K562 (cell line): ENCODE data around the gene SPRR1A. TPM values are rescaled to one million over a fixed set of nuclear protein-coding genes. Genes with fewer than 3 reads are reported as not detected.

ENCODE experiments used
- ATAC-seq: fragments of 200-7000 bp; cut with Tn5 transposase; 3 replicates; pipeline ENCODE4 v1.9.1; 2020; ENCODE audit warnings: moderate library complexity
- BruUV-seq: library from RNA; stranded (reverse); fragments of 400-500 nt; replicated peaks from 2 replicates; lab custom pipeline; 2021; lab: Mats Ljungman, UMichigan
- CTCF ChIA-PET: fragments of 300-600 bp; formaldehyde crosslinking; extraction: SDS; loops from one replicate; lab custom pipeline; 2021; ENCODE audit warnings: low intra/inter-chr PET ratio; lab: Yijun Ruan, JAX
- POLR2A ChIA-PET: fragments of 300-600, 350-650 bp; sonication (Branson Sonifier 250); formaldehyde crosslinking; extraction: SDS; loops from one replicate; lab custom pipeline; 2021; ENCODE audit warnings: antibody characterized with exemption, inconsistent platforms; lab: Yijun Ruan, JAX
- DNase-seq, 4 experiments: peaks; one replicate each; pipeline versions ENCODE4 v3.0.0 to v3.0.0-alpha.2; 2011 to 2018; ENCODE audit warnings: low spot score in 3 of 4, mixed read lengths in 3 of 4; ENCODE audit errors: extremely low read depth in 1 of 4
- FAIRE-seq: peaks from 2 replicates; lab custom pipeline; 2011; peaks lifted over from hg19 to GRCh38; lab: Jason Lieb, UNC
- H2AFZ ChIP-seq: 2 replicates; pipeline ENCODE4 v1.6.0; 2011; ENCODE audit warnings: low read depth, low read length, control low read depth, inconsistent platforms
- H3K27ac ChIP-seq: fragments of 200-600 bp; 3 replicates; pipeline ENCODE4 v1.8.0; 2011; ENCODE audit warnings: low read depth, mild to moderate bottlenecking, control low read depth, inconsistent platforms, low read length, moderate library complexity, mixed read lengths; ENCODE audit errors: extremely low read depth
- H3K27me3 ChIP-seq, 2 experiments: fragments of 300-600 bp in 1 of 2; 2 replicates in 1 of 2; 3 replicates in 1 of 2; pipeline versions ENCODE4 v1.6.0 to v1.8.0; 2011; ENCODE audit warnings: inconsistent platforms in 2 of 2, low read length in 2 of 2, mild to moderate bottlenecking in 1 of 2, mixed read lengths in 1 of 2, moderate library complexity in 1 of 2; ENCODE audit not compliant: control insufficient read depth in 2 of 2, insufficient read depth in 2 of 2
- H3K36me3 ChIP-seq: fragments of 300-600 bp; 3 replicates; pipeline ENCODE4 v1.8.0; 2011; ENCODE audit warnings: mild to moderate bottlenecking, low read length, inconsistent platforms; ENCODE audit not compliant: control insufficient read depth, insufficient read depth
- H3K4me1 ChIP-seq, 2 experiments: fragments of 200-600 bp in 1 of 2; replicated peaks in 1 of 2; 2 replicates in 1 of 2; 3 replicates in 1 of 2; pipeline versions ENCODE4 v1.5.1 to v1.8.0; 2011; ENCODE audit warnings: inconsistent platforms in 2 of 2, low read length in 2 of 2, mild to moderate bottlenecking in 1 of 2, mixed read lengths in 1 of 2, moderate library complexity in 1 of 2; ENCODE audit not compliant: control insufficient read depth in 2 of 2, insufficient read depth in 2 of 2
- H3K4me2 ChIP-seq: 2 replicates; pipeline ENCODE4 v1.6.1; 2011; ENCODE audit warnings: low read length, control low read depth, inconsistent platforms, mixed read lengths; ENCODE audit not compliant: insufficient read depth
- H3K4me3 ChIP-seq: fragments of 200-600 bp; sonication (generic), shearing (Covaris generic); 2 replicates; pipeline ENCODE4 v1.5.1; 2016; ENCODE audit warnings: control low read depth, inconsistent platforms
- H3K79me2 ChIP-seq: fragments of 200-600 bp; 3 replicates; pipeline ENCODE4 v1.8.0; 2011; ENCODE audit warnings: low read length, inconsistent platforms; ENCODE audit not compliant: control insufficient read depth, insufficient read depth
- H3K9ac ChIP-seq, 2 experiments: 2 replicates each; pipeline versions ENCODE4 v1.6.0 to v1.6.1; 2011; ENCODE audit warnings: low read depth in 2 of 2, low read length in 2 of 2, control low read depth in 1 of 2, inconsistent platforms in 1 of 2, mild to moderate bottlenecking in 1 of 2, mixed read lengths in 1 of 2; ENCODE audit not compliant: insufficient read depth in 1 of 2
- H3K9me1 ChIP-seq: one replicate; pipeline ENCODE4 v1.6.0; 2011; ENCODE audit warnings: inconsistent platforms, mild to moderate bottlenecking, low read length, moderate library complexity; ENCODE audit not compliant: control insufficient read depth, insufficient read depth
- H3K9me3 ChIP-seq: replicated peaks from 2 replicates; pipeline ENCODE4 v1.5.1; 2011; ENCODE audit warnings: low read depth, low read length, inconsistent platforms; ENCODE audit not compliant: control insufficient read depth, insufficient read depth
- H4K20me1 ChIP-seq: replicated peaks from 2 replicates; pipeline ENCODE4 v1.6.1; 2011; ENCODE audit warnings: low read length, inconsistent platforms, mixed read lengths; ENCODE audit not compliant: control insufficient read depth, insufficient read depth
- BCL6 ChIP-seq: fragments of 250-450 bp; sonication (Bioruptor Pico); IDR thresholded peaks from 2 replicates; pipeline ENCODE4 v1.4.0; 2020
- CCNT2 ChIP-seq: IDR thresholded peaks from 2 replicates; pipeline ENCODE4 v1.6.1; 2011; ENCODE audit warnings: borderline replicate concordance, low read depth, mild to moderate bottlenecking, moderate library complexity, mixed read lengths, low read length; ENCODE audit not compliant: insufficient read length; ENCODE audit errors: extremely low read depth
- GTF3C2 ChIP-seq: IDR thresholded peaks from 3 replicates; pipeline ENCODE4 v1.6.1; 2011; ENCODE audit warnings: borderline replicate concordance, mild to moderate bottlenecking, moderate library complexity; ENCODE audit not compliant: insufficient read length; ENCODE audit errors: extremely low read depth
- MAFF ChIP-seq: IDR thresholded peaks from 2 replicates; pipeline ENCODE4 v1.6.1; 2012; ENCODE audit warnings: low read length, improper control_type of control experiment
- SNIP1 ChIP-seq: fragments of 450-650 bp; IDR thresholded peaks from 2 replicates; pipeline ENCODE4 v1.7.1; 2017; ENCODE audit warnings: low read depth, mild to moderate bottlenecking
- SUPT5H ChIP-seq: fragments of 450-650 bp; IDR thresholded peaks from 2 replicates; pipeline ENCODE4 v1.6.1; 2016
- ZNF175 ChIP-seq: fragments of 200-800 bp; sonication (Bioruptor generic); IDR thresholded peaks from 2 replicates; pipeline ENCODE4 v1.6.1; 2016; ENCODE audit warnings: low read depth, mild to moderate bottlenecking, missing genetic modification characterization, missing compliant biosample characterization
- WGBS: fragments of 100-300 bp; shearing (Covaris generic); methylation state at CpG from one replicate; pipeline ENCODE4 v1.1.6; 2016; ENCODE audit warnings: low coverage, mixed read lengths; ENCODE audit not compliant: insufficient coverage; ENCODE audit errors: missing lambda C conversion rate; 5-methylcytosine and 5-hydroxymethylcytosine counted together
- in situ Hi-C: fragments of 300-500 bp; cut with MboI; formaldehyde crosslinking; loops from 4 replicates; pipeline ENCODE4 v1.15.0; 2018; ENCODE audit warnings: inconsistent platforms, mixed read lengths
- intact Hi-C: fragments of 100-400 bp; cut with micrococcal nuclease; formaldehyde crosslinking; loops from 2 replicates; pipeline ENCODE4 v1.14.2; 2022
- polyA plus RNA-seq, 8 experiments: library from polyadenylated mRNA; depleted of rRNA in 4 of 8; stranded (reverse) in 5 of 8; unstranded in 3 of 8; fragments of >200 nt; fragmentation: Nextera tagmentation in 2 of 8; fragmentation: Illumina TruSeq in 1 of 8; extraction: Ambion mirVana in 2 of 8; extraction: Trizol in 1 of 8; gene quantifications; 2 replicates each; pipeline versions ENCODE4 v1.2.1 to v1.2.3, GENCODE V29; 2011 to 2014; ENCODE audit warnings: inconsistent platforms in 1 of 8, missing spikeins in 1 of 8
- total RNA-seq, 7 experiments: library from RNA; depleted of rRNA in 6 of 7; stranded (reverse); fragments of >200 nt in 6 of 7; fragmentation: Illumina TruSeq in 2 of 7; extraction: Trizol in 2 of 7; gene quantifications; 2 replicates each; pipeline versions ENCODE4 v1.2.1 to v1.2.3, GENCODE V29; 2011 to 2021; ENCODE audit warnings: low replicate concordance in 1 of 7
- TF ChIP-seq, protein P1 (sequence below): fragments of 450-650 bp; IDR thresholded peaks from 2 replicates; pipeline ENCODE4 v1.6.1; 2018; ENCODE audit not compliant: partially characterized antibody

SPRR1A gene
- total and polyA plus RNA-seq, 9 of the 15 experiments (the other 6 are each of a cell fraction or from before 2014, with no cell fraction given) = not detected

GRCh38 chr1:152946248-152946647, 37.6 kb upstream of the SPRR1A start:
- Histone ChIP-seq H3K36me3 (no peaks in the 10 kb centered on the region), H3K4me3 (no peak overlapping the region), H3K27me3 (peaks cover 2 to 12% of the 10 kb centered on the region in 2 experiments; a peak in 2 of 5 replicates), H3K9me1 (no peaks in the 10 kb centered on the region), H3K79me2 (no peaks in the 10 kb centered on the region), H3K9ac (no peak overlapping the region), H3K4me1 (no peaks in the 10 kb centered on the region), H4K20me1 (no peaks in the 10 kb centered on the region), H2AFZ (no peak overlapping the region), H3K9me3 (no peaks in the 10 kb centered on the region), H3K27ac (no peak overlapping the region), H3K4me2 (no peak overlapping the region)
- 0% methylated on average over 3 of the region's 3 CpGs for WGBS
- intact Hi-C loops = no loop called here
- in situ Hi-C loops = no loop called here
- ChIA-PET CTCF (no interaction called here), POLR2A (no interaction called here)
- DNase-seq = no peak
- BruUV-seq = no TSS peak
- TF ChIP-seq GTF3C2 = no peak
- no peak for TF ChIP-seq SNIP1
- TF ChIP-seq BCL6 (CRISPR knock-in tag) = no peak
- TF ChIP-seq, protein P1, sequence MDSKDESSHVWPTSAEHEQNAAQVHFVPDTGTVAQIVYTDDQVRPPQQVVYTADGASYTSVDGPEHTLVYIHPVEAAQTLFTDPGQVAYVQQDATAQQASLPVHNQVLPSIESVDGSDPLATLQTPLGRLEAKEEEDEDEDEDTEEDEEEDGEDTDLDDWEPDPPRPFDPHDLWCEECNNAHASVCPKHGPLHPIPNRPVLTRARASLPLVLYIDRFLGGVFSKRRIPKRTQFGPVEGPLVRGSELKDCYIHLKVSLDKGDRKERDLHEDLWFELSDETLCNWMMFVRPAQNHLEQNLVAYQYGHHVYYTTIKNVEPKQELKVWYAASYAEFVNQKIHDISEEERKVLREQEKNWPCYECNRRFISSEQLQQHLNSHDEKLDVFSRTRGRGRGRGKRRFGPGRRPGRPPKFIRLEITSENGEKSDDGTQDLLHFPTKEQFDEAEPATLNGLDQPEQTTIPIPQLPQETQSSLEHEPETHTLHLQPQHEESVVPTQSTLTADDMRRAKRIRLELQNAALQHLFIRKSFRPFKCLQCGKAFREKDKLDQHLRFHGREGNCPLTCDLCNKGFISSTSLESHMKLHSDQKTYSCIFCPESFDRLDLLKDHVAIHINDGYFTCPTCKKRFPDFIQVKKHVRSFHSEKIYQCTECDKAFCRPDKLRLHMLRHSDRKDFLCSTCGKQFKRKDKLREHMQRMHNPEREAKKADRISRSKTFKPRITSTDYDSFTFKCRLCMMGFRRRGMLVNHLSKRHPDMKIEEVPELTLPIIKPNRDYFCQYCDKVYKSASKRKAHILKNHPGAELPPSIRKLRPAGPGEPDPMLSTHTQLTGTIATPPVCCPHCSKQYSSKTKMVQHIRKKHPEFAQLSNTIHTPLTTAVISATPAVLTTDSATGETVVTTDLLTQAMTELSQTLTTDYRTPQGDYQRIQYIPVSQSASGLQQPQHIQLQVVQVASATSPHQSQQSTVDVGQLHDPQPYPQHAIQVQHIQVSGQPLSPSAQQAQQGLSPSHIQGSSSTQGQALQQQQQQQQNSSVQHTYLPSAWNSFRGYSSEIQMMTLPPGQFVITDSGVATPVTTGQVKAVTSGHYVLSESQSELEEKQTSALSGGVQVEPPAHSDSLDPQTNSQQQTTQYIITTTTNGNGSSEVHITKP = no peak
- TF ChIP-seq CCNT2 = no peak
- TF ChIP-seq ZNF175 (CRISPR knock-in tag) = no peak
- TF ChIP-seq SUPT5H = no peak
- no peak for TF ChIP-seq MAFF
- no peak for ATAC-seq
- FAIRE-seq = no peak
